HCT116 (cell line): Measurements from ENCODE around the gene FTSJ3.

Experiments used
- SP1 ChIP-seq: IDR thresholded peaks from 2 replicates; pipeline ENCODE4 v1.6.1; 2012; ENCODE audit warnings: low read depth
- TF ChIP-seq, protein P1 (sequence below), 3 experiments: fragments of 200-600 bp in 1 of 3; sonication (generic) in 1 of 3; IDR thresholded peaks in 2 of 3; conservative IDR thresholded peaks in 1 of 3; 2 replicates each; pipeline ENCODE4 v1.5.1; 2012 to 2017; ENCODE audit warnings: low read depth in 2 of 3, low read length in 2 of 3, antibody characterized with exemption in 1 of 3, borderline replicate concordance in 1 of 3, control low read depth in 1 of 3, mild to moderate bottlenecking in 1 of 3, mixed read lengths in 1 of 3, mixed run types in 1 of 3, moderate library complexity in 1 of 3; ENCODE audit not compliant: insufficient read depth in 1 of 3

DNA sequence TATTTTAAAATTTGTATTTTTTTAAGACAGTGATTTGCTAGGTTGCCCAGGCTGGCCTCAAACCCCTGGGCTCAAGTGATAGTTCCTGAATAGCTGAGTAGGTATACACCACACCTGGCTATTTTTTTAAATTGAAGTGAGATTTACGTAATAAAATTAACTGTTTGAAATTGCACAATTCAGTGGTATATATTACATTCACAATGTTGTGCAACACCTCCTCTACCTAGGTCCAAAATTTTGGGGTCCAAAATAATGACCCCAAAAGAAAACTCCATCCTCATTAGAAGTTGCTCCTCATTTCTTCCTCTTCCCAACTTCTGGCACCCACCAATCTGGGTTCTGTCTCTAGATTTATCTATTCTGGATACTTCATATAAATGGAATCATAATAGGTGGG, 18.0 kb upstream of the FTSJ3 start:
- TF ChIP-seq, protein P1, sequence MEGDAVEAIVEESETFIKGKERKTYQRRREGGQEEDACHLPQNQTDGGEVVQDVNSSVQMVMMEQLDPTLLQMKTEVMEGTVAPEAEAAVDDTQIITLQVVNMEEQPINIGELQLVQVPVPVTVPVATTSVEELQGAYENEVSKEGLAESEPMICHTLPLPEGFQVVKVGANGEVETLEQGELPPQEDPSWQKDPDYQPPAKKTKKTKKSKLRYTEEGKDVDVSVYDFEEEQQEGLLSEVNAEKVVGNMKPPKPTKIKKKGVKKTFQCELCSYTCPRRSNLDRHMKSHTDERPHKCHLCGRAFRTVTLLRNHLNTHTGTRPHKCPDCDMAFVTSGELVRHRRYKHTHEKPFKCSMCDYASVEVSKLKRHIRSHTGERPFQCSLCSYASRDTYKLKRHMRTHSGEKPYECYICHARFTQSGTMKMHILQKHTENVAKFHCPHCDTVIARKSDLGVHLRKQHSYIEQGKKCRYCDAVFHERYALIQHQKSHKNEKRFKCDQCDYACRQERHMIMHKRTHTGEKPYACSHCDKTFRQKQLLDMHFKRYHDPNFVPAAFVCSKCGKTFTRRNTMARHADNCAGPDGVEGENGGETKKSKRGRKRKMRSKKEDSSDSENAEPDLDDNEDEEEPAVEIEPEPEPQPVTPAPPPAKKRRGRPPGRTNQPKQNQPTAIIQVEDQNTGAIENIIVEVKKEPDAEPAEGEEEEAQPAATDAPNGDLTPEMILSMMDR (IDR thresholded peaks at IDR 0.05 in 2 of 3, conservative IDR thresholded peaks at IDR 0.05 in 1 of 3; ENCODE audit: borderline replicate concordance in 1 of 3, insufficient read depth in 1 of 3, low read depth in 2 of 3, low read length in 2 of 3): no peak
- no peak for TF ChIP-seq SP1
